Right renal cortex interstitium (tissue), 3 donors: Measurements from ENCODE around the gene ZNF414. TPM values are rescaled to one million over a fixed set of nuclear protein-coding genes. Genes with fewer than 3 reads are reported as not detected.

Experiments
- DNase-seq, 3 donors: peaks; one replicate each; pipeline ENCODE4 v3.0.0-alpha.2; 2013; ENCODE audit warnings: low read depth in 3 of 3, low spot score in 2 of 3
- polyA plus RNA-seq, 3 donors: library from polyadenylated mRNA; unstranded; fragments of 120-200 nt; gene quantifications; one replicate each; pipeline ENCODE4 v1.2.1, GENCODE V29; 2013; ENCODE audit not compliant: insufficient read length in 3 of 3

Gene ZNF414
- polyA plus RNA-seq, 3 donors, result 16.3 to 19.8 (median 16.7) TPM

DNA sequence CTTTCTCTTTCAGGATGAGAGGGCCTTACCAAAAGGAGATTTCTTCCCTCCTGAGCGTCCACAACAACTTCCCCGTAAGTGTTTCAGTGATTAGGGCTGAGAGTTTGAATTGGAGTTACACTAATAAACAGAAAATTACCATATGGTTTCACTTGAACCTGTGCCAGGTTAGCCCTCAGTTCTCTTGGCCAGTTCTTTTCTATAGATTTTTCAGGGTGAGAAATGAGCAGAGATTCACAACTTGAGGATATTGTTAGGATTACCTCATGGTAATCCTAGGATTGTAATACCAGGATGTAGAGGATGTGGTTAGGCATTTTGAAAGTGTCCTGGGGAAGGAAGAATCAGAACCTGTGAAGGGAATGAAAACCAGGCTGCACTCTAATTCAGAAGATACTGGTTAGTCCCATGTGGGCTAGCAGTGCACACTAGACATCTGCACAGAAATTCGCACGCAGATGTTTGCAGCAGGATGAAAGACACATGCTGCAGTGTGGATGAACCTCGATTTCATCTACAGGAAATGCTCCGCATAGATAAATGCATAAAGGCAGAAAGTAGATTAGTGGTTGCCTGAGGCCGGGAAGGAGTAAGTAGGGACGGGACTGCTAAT, 45.1 kb downstream of the ZNF414 start:
- DNase-seq, result no peak

DNA sequence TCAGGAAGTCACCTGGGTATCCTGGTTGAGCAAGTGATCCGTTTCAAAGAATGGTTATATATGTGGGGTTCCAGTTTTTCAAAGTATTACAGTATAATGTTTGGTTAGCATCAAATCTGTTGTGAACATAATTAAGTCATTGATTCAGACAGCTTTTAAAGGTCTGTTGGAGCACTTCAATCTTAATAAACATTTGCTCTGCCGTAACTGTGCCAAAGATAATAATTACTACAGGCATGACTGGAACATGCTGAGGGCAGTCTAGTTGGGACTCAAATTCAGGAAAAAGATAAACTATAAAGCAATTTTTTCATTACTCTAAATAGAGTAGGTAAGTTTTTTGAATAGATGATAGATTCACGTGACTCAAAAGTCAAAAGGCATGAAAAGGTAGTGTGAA, 45.8 kb downstream of the ZNF414 start:
- DNase-seq, result no peak

DNA sequence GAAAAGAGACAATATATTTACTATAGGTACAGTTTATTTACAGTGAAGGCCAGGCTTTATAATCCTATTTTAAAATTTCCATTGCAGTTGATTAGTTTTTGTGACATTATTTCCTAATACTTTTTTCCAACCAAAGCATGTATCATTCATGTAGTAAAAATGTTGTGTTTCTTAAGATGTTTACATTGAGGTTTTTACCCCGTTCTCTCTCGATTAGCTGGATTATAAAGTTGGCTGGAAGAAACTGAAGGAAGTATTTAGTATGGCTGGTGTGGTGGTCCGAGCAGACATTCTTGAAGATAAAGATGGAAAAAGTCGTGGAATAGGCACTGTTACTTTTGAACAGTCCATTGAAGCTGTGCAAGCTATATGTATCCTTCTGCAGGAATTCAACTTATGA, 47.9 kb downstream of the ZNF414 start:
- DNase-seq, result no peak

DNA sequence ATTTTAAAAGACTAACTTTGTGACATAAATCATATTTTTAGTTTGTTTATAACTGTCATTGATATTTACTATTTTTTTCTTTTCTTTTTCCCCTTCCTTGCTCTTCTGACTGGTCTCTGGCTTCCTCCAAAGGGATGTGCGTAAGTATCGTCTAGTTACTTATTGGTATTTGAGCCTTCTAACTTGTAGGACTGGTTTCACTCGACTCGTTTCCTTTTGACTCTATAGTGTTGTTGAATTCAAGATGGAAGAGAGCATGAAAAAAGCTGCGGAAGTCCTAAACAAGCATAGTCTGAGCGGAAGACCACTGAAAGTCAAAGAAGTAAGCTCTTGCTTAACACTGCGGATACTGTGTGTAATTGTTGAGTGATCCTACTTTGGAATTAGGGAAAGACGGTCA, 50.6 kb downstream of the ZNF414 start:
- DNase-seq, result no peak

DNA sequence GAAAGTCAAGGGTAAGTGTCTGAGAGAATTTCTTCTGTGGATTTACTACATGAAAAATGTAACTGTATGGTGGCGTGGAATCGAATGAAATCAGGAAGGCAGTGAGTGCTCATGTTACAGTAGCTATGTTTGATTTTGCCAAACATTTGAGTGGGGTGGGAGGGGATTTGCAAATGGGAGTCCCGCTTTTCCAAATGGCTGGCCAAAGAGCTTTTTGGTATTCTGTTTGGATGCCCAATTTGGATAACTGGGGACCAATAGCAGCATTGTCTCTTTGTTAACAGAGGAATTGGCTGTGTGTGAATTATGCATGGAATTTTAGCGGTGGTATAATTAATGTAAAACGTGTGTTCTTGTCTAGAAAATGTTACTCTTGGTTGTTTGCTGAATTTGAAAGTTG, 51.4 kb downstream of the ZNF414 start:
- DNase-seq, result no peak

DNA sequence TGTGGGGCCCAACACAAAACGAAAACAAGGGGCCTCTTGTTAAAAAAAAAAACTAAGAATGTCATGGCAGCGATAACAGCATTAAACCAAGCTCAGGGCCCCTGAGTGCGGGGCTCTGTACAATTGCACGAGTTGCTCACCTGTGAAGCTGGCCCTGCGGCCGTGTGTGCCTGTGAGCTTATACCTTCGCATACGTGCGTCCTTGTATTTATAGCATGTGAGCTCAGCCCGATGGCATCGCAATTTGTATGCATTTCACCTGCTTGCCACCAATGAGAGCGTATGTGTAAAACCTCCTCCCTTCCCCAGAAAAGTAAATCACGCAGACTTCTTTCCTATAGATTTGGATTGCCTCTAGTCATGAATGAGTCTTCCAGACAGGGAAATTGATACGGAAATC, 52.1 kb downstream of the ZNF414 start:
- DNase-seq, result peak in 1 of 3 donors; percentile 19

DNA sequence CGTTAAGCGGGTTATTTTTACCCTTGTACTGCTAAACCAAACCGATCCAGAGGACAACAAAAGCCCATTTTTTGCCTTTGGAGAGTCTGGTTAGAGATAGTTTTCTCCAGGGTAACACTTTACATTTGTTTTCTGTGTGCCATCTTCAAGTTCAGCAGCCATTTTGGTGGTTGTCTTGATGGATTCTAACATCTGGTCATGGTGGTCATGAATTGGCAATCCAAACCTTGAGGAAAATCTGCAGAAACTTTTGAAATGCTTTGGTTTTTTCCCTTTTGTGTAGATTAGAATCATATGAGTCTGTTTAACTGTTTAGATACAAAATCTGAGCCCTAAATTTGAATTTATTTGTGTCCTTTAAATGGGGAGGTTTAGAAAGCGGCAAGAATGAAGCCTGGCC, 52.6 kb downstream of the ZNF414 start:
- no peak for DNase-seq

DNA sequence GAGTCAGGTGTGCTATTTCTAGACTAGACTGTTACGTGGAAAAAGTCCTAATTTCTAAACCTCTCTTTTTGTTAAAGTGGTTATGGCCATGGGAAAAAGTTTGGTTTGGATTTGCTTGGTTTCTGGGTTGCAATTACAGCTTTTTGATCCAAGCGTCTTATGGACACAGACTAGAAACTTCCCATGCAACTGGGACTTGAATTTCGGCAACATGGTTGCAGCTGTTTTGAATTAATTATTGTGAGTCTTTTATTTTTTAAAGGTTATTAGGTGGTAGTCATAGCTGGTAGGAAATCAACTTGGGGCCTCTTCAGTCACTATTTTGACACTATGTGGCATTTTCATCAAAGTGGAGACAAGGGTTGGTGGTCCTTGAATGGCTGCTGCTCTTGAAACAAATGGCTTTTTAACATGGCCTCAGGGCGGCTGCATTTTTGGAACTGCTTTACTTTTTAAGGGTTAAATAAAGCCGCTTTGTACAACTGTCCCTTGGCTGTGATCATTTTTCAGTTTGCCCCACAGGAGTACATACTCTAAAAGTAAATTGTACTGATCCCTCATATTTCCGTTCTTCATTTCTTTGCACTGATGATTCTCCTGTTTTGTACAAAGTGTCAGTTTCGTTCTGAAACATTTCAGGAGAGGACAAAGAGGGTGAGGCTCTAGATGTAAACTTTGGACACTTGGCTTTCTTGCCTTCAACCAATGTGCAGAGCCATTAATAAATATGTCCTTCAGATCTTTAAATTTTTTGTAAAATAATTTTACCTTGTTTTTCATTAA, 53.3 kb downstream of the ZNF414 start:
- DNase-seq, result no peak

Other genes starting within 250 kb of the ZNF414 start
- gene CD320, start 205.8 kb downstream of the ZNF414 start, polyA plus RNA-seq, result 10 to 100 TPM; 24.2 to 25.9 (median 24.7) TPM
- gene NDUFA7, start 192.8 kb downstream of the ZNF414 start, polyA plus RNA-seq, result 10 to 100 TPM; 44.1 to 53.9 (median 50.0) TPM
- gene RPS28, start 192.7 kb downstream of the ZNF414 start, polyA plus RNA-seq, result 100 to 1,000 TPM; 320 to 390 (median 377) TPM
- gene KANK3, start 170.9 kb downstream of the ZNF414 start, polyA plus RNA-seq, result 1 to 10 TPM; 6.4 to 7.6 (median 7.0) TPM
- gene ANGPTL4, start 150.0 kb downstream of the ZNF414 start, polyA plus RNA-seq, result 1 to 10 TPM; 1.4 to 2.5 (median 1.7) TPM
- 100 to 1,000 TPM; 125 to 147 (median 129) TPM for gene RAB11B, start 123.8 kb downstream of the ZNF414 start, polyA plus RNA-seq
- gene MARCHF2, start 100.9 kb downstream of the ZNF414 start, polyA plus RNA-seq, result 10 to 100 TPM; 10.7 to 13.4 (median 11.6) TPM
- gene HNRNPM, start 69.2 kb downstream of the ZNF414 start, polyA plus RNA-seq, result 100 to 1,000 TPM; 433 to 501 (median 481) TPM
- 1 to 10 TPM in 1 of 3 donors, under 1 TPM in 2; 0.39 to 1.6 (median 0.76) TPM for gene PRAM1, start 11.5 kb downstream of the ZNF414 start, polyA plus RNA-seq
- 1 to 10 TPM; 2.4 to 4.8 (median 3.3) TPM for gene MYO1F, start 63.3 kb upstream of the ZNF414 start, polyA plus RNA-seq
- gene ADAMTS10, start 96.5 kb upstream of the ZNF414 start, polyA plus RNA-seq, result 10 to 100 TPM; 23.1 to 29.9 (median 27.7) TPM
- gene NFILZ, start 116.5 kb upstream of the ZNF414 start, polyA plus RNA-seq, result not detected
- gene ACTL9, start 184.6 kb upstream of the ZNF414 start, polyA plus RNA-seq, result not detected
- gene OR2Z1, start 207.5 kb upstream of the ZNF414 start, polyA plus RNA-seq, result not detected